Tibial nerve (tissue), 4 donors: Measurements from ENCODE around the gene PDPN. TPM values are rescaled to one million over a fixed set of nuclear protein-coding genes. Genes with fewer than 3 reads are reported as not detected.

Experiments used
- DNase-seq, 2 donors: peaks; one replicate each; pipeline ENCODE4 v3.0.0-alpha.2; 2019; ENCODE audit warnings: low spot score in 2 of 2
- H3K27ac ChIP-seq, 4 donors: fragments of 200-600 bp; sonication (generic) in 3 of 4; one replicate each; pipeline ENCODE4 v1.5.1; 2017 to 2019; ENCODE audit warnings: mild to moderate bottlenecking in 1 of 4
- H3K27me3 ChIP-seq, 2 donors: fragments of 200-600 bp; sonication (generic) in 1 of 2; one replicate each; pipeline versions ENCODE4 v1.5.1 to v1.6.0; 2017 to 2019
- H3K36me3 ChIP-seq, 3 donors: fragments of 200-600 bp; sonication (generic); one replicate each; pipeline ENCODE4 v1.5.1; 2018 to 2019
- H3K4me1 ChIP-seq, 4 donors: fragments of 200-600 bp; sonication (generic) in 3 of 4; one replicate each; pipeline ENCODE4 v1.5.1; 2017 to 2019
- H3K4me3 ChIP-seq, 4 donors: fragments of 200-600 bp; sonication (generic) in 3 of 4; one replicate each; pipeline ENCODE4 v1.5.1; 2017 to 2019; ENCODE audit warnings: mild to moderate bottlenecking in 1 of 4, moderate library complexity in 1 of 4
- H3K9me3 ChIP-seq, 4 donors: fragments of 200-600 bp; sonication (generic) in 3 of 4; one replicate each; pipeline ENCODE4 v1.5.1; 2017 to 2019
- CTCF ChIP-seq, 5 experiments: fragments of 200-600 bp in 3 of 5; fragments of 450-650 bp in 2 of 5; sonication (generic) in 3 of 5; IDR thresholded peaks; one replicate each; pipeline ENCODE4 v1.5.1; 2016 to 2019; ENCODE audit warnings: antibody characterized with exemption in 5 of 5, mild to moderate bottlenecking in 3 of 5, moderate library complexity in 2 of 5
- EP300 ChIP-seq, 2 donors: sonication (generic); formaldehyde crosslinking; IDR thresholded peaks; one replicate each; pipeline ENCODE4 v1.6.1; 2017; ENCODE audit warnings: antibody characterized with exemption in 2 of 2, mild to moderate bottlenecking in 1 of 2
- POLR2A ChIP-seq, 2 donors: fragments of 450-650 bp; IDR thresholded peaks; one replicate each; pipeline ENCODE4 v1.6.1; 2017; ENCODE audit warnings: antibody characterized with exemption in 2 of 2, mild to moderate bottlenecking in 2 of 2, moderate library complexity in 2 of 2
- WGBS, 2 donors: methylation state at CpG; one replicate each; pipeline ENCODE4 v1.1.5; 2018; 5-methylcytosine and 5-hydroxymethylcytosine counted together
- total RNA-seq, 4 donors: library from RNA; depleted of rRNA; stranded (reverse); fragments of >200 nt; gene quantifications; one replicate each; pipeline ENCODE4 v1.1.0, GENCODE V29; 2016

The PDPN gene
- total RNA-seq, 4 donors from 2014 or later = 16.2 to 25.7 (median 21.2) TPM

- 66 to 71% methylated on average over 3 of the region's 3 CpGs for WGBS, 2 donors
- no peak for DNase-seq
- Histone ChIP-seq H3K27ac (no peak overlapping the region), H3K27me3 (no peaks in the 10 kb centered on the region), H3K4me1 (no peaks in the 10 kb centered on the region), H3K9me3 (peaks cover 0 to 6% (median 0%) of the 10 kb centered on the region in 4 donors), H3K4me3 (no peak overlapping the region), H3K36me3 (no peaks in the 10 kb centered on the region)
- TF ChIP-seq POLR2A (IDR thresholded peaks at IDR 0.05) = no peak
- no peak for TF ChIP-seq EP300 (IDR thresholded peaks at IDR 0.05)
- TF ChIP-seq CTCF (IDR thresholded peaks at IDR 0.05) = no peak
These were observed 44.6 kb downstream of the PDPN start for GRCh38 chr1:13628218-13628617.

GRCh38 chr1:13628711-13629110 is 45.1 kb downstream of the PDPN start:
- no peak for DNase-seq
- Histone ChIP-seq H3K27me3 (no peaks in the 10 kb centered on the region), H3K36me3 (no peaks in the 10 kb centered on the region), H3K9me3 (peaks cover 0 to 6% (median 0%) of the 10 kb centered on the region in 4 donors), H3K4me1 (no peaks in the 10 kb centered on the region), H3K27ac (no peak overlapping the region), H3K4me3 (no peak overlapping the region)
- 85 to 92% methylated on average over 5 of the region's 5 CpGs for WGBS, 2 donors
- TF ChIP-seq EP300 (IDR thresholded peaks at IDR 0.05) (no peak), CTCF (IDR thresholded peaks at IDR 0.05) (no peak)

- 46 to 55% methylated on average over 3 of the region's 3 CpGs for WGBS, 2 donors
- Histone ChIP-seq H3K27ac (no peak overlapping the region), H3K4me1 (no peaks in the 10 kb centered on the region), H3K36me3 (no peaks in the 10 kb centered on the region), H3K9me3 (peaks cover 0 to 17% (median 0%) of the 10 kb centered on the region in 4 donors), H3K4me3 (no peak overlapping the region), H3K27me3 (no peaks in the 10 kb centered on the region)
- DNase-seq = no peak
- no peak for TF ChIP-seq EP300 (IDR thresholded peaks at IDR 0.05)
- no peak for TF ChIP-seq POLR2A (IDR thresholded peaks at IDR 0.05)
- no peak for TF ChIP-seq CTCF (IDR thresholded peaks at IDR 0.05)
These were observed 58.8 kb downstream of the PDPN start for GRCh38 chr1:13642306-13643004.

- 84 to 86% methylated on average over 8 of the region's 8 CpGs for WGBS, 2 donors
- Histone ChIP-seq H3K36me3 (no peaks in the 10 kb centered on the region), H3K4me3 (no peak overlapping the region), H3K27ac (no peak overlapping the region), H3K4me1 (no peaks in the 10 kb centered on the region), H3K9me3 (peaks cover 0 to 17% (median 0%) of the 10 kb centered on the region in 4 donors), H3K27me3 (no peaks in the 10 kb centered on the region)
- no peak for DNase-seq
- TF ChIP-seq CTCF (IDR thresholded peaks at IDR 0.05) = no peak
- no peak for TF ChIP-seq POLR2A (IDR thresholded peaks at IDR 0.05)
These were observed 59.4 kb downstream of the PDPN start for GRCh38 chr1:13643017-13643416.

- no peaks in the 10 kb centered on the region for H3K9me3 ChIP-seq
- TF ChIP-seq POLR2A (IDR thresholded peaks at IDR 0.05) = no peak
- no peak for TF ChIP-seq EP300 (IDR thresholded peaks at IDR 0.05)
- no peak for TF ChIP-seq CTCF (IDR thresholded peaks at IDR 0.05)
- no peaks in the 10 kb centered on the region for H3K4me1 ChIP-seq
- H3K27me3 ChIP-seq = no peaks in the 10 kb centered on the region
- no peak overlapping the region for H3K4me3 ChIP-seq
- no peaks in the 10 kb centered on the region for H3K36me3 ChIP-seq
- DNase-seq = no peak
- H3K27ac ChIP-seq = no peak overlapping the region
- 86 to 93% methylated on average over 7 of the region's 7 CpGs for WGBS, 2 donors
These were observed 62.9 kb downstream of the PDPN start for GRCh38 chr1:13646521-13646920.
